A549 (cell line): ENCODE data around the gene TMEM191C.

Source experiments
- CEBPB ChIP-seq, 2 experiments: fragments of >200 bp in 1 of 2; sonication (Bioruptor Twin) in 1 of 2; formaldehyde crosslinking in 1 of 2; IDR thresholded peaks; 2 replicates each; pipeline ENCODE4 v1.6.1; 2012 to 2016
- CTCF ChIP-seq: fragments of >200 bp; sonication (Bioruptor Twin); formaldehyde crosslinking; IDR thresholded peaks from 3 replicates; pipeline ENCODE4 v1.5.1; 2016
- JUN ChIP-seq, 2 experiments: fragments of >200 bp; sonication (Bioruptor Twin); formaldehyde crosslinking; IDR thresholded peaks; 2 replicates in 1 of 2; 3 replicates in 1 of 2; pipeline ENCODE4 v1.6.1; 2016 to 2017
- MAZ ChIP-seq: fragments of 150-350 bp; IDR thresholded peaks from 2 replicates; pipeline ENCODE4 v1.6.1; 2014; ENCODE audit warnings: antibody characterized with exemption, low read depth, low read length, borderline replicate concordance
- PBX3 ChIP-seq: IDR thresholded peaks from 2 replicates; pipeline ENCODE4 v1.6.1; 2012
- POLR2A ChIP-seq: IDR thresholded peaks from 2 replicates; pipeline ENCODE4 v1.6.1; 2012; ENCODE audit warnings: mild to moderate bottlenecking, low read length
- RFX5 ChIP-seq: fragments of 450-650 bp; IDR thresholded peaks from 2 replicates; pipeline ENCODE4 v1.7.1; 2014; ENCODE audit warnings: antibody characterized with exemption, mild to moderate bottlenecking, moderate library complexity
- ZFP36 ChIP-seq: fragments of 450-650 bp; IDR thresholded peaks from 2 replicates; pipeline ENCODE4 v1.6.1; 2014; ENCODE audit warnings: borderline replicate concordance; ENCODE audit not compliant: partially characterized antibody
- TF ChIP-seq, protein P1 (sequence below): fragments of 200-600 bp; sonication (generic); IDR thresholded peaks from 2 replicates; pipeline ENCODE4 v1.6.1; 2016; ENCODE audit warnings: antibody characterized with exemption, mild to moderate bottlenecking, moderate library complexity

DNA sequence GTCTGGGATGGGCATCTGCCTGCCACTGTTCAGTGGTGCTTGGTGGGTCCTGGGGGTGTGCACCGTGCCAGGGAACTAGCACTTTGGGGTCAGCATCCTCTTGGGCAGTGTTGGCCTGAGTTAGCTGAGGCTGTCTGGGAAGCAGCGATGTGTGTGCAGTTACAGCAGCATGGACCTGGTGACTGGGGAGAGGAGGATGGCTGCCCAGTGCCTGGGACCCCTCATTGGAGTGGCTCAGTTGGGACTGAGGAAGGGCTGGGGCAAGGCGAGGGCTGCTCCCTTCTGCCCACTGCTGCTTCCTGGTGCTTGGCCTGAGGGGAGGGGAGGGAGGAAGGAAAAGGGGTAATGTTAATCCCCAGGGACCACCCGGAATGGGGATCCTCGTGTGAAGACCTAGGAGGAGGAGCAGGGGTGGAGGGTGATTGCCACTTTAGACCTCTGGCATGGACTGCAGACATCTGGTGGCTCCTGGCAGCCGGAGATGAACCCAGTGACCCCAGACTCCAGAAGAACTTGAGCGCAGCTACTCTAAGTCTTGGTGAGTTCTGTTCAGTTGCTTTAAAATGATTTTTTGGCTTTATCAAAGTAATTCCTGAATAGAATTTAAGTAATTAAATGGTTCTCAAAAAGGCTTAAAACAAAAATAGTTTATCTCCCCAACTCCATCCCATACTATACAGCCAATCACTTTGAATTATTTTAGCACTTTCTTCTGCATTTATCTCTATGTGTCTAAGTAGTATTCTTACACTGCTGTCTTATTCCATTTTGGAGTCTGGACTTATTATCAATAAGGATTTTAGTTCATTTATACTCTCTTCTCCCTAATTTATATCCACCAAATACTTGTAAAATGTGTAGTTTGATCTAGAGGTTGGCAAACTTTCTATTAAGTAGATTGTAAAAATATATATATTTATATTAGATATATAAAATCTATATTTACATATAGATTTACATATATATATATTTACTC is 15.4 kb upstream of the TMEM191C start:
- TF ChIP-seq, protein P1, sequence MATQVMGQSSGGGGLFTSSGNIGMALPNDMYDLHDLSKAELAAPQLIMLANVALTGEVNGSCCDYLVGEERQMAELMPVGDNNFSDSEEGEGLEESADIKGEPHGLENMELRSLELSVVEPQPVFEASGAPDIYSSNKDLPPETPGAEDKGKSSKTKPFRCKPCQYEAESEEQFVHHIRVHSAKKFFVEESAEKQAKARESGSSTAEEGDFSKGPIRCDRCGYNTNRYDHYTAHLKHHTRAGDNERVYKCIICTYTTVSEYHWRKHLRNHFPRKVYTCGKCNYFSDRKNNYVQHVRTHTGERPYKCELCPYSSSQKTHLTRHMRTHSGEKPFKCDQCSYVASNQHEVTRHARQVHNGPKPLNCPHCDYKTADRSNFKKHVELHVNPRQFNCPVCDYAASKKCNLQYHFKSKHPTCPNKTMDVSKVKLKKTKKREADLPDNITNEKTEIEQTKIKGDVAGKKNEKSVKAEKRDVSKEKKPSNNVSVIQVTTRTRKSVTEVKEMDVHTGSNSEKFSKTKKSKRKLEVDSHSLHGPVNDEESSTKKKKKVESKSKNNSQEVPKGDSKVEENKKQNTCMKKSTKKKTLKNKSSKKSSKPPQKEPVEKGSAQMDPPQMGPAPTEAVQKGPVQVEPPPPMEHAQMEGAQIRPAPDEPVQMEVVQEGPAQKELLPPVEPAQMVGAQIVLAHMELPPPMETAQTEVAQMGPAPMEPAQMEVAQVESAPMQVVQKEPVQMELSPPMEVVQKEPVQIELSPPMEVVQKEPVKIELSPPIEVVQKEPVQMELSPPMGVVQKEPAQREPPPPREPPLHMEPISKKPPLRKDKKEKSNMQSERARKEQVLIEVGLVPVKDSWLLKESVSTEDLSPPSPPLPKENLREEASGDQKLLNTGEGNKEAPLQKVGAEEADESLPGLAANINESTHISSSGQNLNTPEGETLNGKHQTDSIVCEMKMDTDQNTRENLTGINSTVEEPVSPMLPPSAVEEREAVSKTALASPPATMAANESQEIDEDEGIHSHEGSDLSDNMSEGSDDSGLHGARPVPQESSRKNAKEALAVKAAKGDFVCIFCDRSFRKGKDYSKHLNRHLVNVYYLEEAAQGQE: no peak
- TF ChIP-seq CTCF (no peak), RFX5 (no peak), ZFP36 (no peak), POLR2A (no peak), CEBPB (IDR thresholded peaks at IDR 0.05) (no peak), MAZ (no peak), JUN (IDR thresholded peaks at IDR 0.05) (no peak), PBX3 (no peak)
